H9 (cell line): ENCODE measurements around the gene SLC7A1. TPM values are rescaled to one million over a fixed set of nuclear protein-coding genes. Genes with fewer than 3 reads are reported as not detected.

ENCODE experiments used
- DNase-seq: peaks from one replicate; pipeline ENCODE4 v3.0.0-alpha.2; 2017
- H2AFZ ChIP-seq: one replicate; pipeline ENCODE4 v1.6.1; 2013; ENCODE audit warnings: mild to moderate bottlenecking, low read length, control low read depth, moderate library complexity
- H2AK5ac ChIP-seq: 2 replicates; pipeline ENCODE4 v1.6.1; 2013; ENCODE audit warnings: low read length, control low read depth, mixed read lengths; ENCODE audit not compliant: insufficient read length
- H2BK120ac ChIP-seq: one replicate; pipeline ENCODE4 v1.6.1; 2013; ENCODE audit warnings: low read depth, mild to moderate bottlenecking, low read length, control low read depth, inconsistent platforms; ENCODE audit not compliant: poor library complexity, severe bottlenecking
- H2BK12ac ChIP-seq: 2 replicates; pipeline ENCODE4 v1.6.1; 2013; ENCODE audit warnings: low read length, control low read depth, mixed read lengths, low read depth; ENCODE audit not compliant: insufficient read length
- H2BK15ac ChIP-seq: 2 replicates; pipeline ENCODE4 v1.6.1; 2013; ENCODE audit warnings: low read depth, low read length, control low read depth
- H2BK20ac ChIP-seq: one replicate; pipeline ENCODE4 v1.6.1; 2013; ENCODE audit warnings: low read depth, mild to moderate bottlenecking, low read length, control low read depth, inconsistent platforms; ENCODE audit not compliant: poor library complexity, severe bottlenecking
- H2BK5ac ChIP-seq: 2 replicates; pipeline ENCODE4 v1.6.1; 2013; ENCODE audit warnings: low read length, control low read depth, mixed read lengths; ENCODE audit not compliant: insufficient read length
- H3K14ac ChIP-seq: 2 replicates; pipeline ENCODE4 v1.6.1; 2013; ENCODE audit warnings: low read length, control low read depth; ENCODE audit not compliant: insufficient read depth
- H3K18ac ChIP-seq: 2 replicates; pipeline ENCODE4 v1.6.1; 2013; ENCODE audit warnings: low read depth, mild to moderate bottlenecking, mixed read lengths, low read length, control low read depth; ENCODE audit not compliant: insufficient read length
- H3K23ac ChIP-seq: 2 replicates; pipeline ENCODE4 v1.6.1; 2013; ENCODE audit warnings: low read length, control low read depth, mixed read lengths, low read depth; ENCODE audit not compliant: insufficient read length
- H3K23me2 ChIP-seq: 2 replicates; pipeline ENCODE4 v1.6.1; 2013; ENCODE audit warnings: low read depth, mild to moderate bottlenecking, mixed read lengths, low read length, control low read depth; ENCODE audit not compliant: insufficient read length, poor library complexity, severe bottlenecking
- H3K27ac ChIP-seq: 2 replicates; pipeline ENCODE4 v1.5.1; 2013; ENCODE audit warnings: low read length, control low read depth, mixed read lengths, low read depth; ENCODE audit not compliant: insufficient read length
- H3K27me3 ChIP-seq: 2 replicates; pipeline ENCODE4 v1.6.1; 2013; ENCODE audit warnings: low read length, control low read depth, inconsistent platforms; ENCODE audit not compliant: insufficient read depth
- H3K4ac ChIP-seq: 2 replicates; pipeline ENCODE4 v1.6.1; 2013; ENCODE audit warnings: low read depth, mild to moderate bottlenecking, control low read depth, inconsistent platforms, low read length, moderate library complexity
- H3K4me1 ChIP-seq: 2 replicates; pipeline ENCODE4 v1.6.1; 2013; ENCODE audit warnings: low read length, control low read depth, inconsistent platforms; ENCODE audit not compliant: insufficient read depth
- H3K4me2 ChIP-seq: 2 replicates; pipeline ENCODE4 v1.6.1; 2013; ENCODE audit warnings: low read length, control low read depth, mixed read lengths; ENCODE audit not compliant: insufficient read length, insufficient read depth
- H3K56ac ChIP-seq: 2 replicates; pipeline ENCODE4 v1.6.1; 2013; ENCODE audit warnings: low read depth, mild to moderate bottlenecking, mixed read lengths, low read length, control low read depth; ENCODE audit not compliant: insufficient read length
- H3K79me1 ChIP-seq: 2 replicates; pipeline ENCODE4 v1.6.1; 2013; ENCODE audit warnings: low read depth, mild to moderate bottlenecking, moderate library complexity, low read length, control low read depth, inconsistent platforms; ENCODE audit not compliant: insufficient read depth, poor library complexity, severe bottlenecking
- H3K79me2 ChIP-seq: 2 replicates; pipeline ENCODE4 v1.6.1; 2013; ENCODE audit warnings: low read length, control low read depth, inconsistent platforms; ENCODE audit not compliant: insufficient read depth
- H3K9ac ChIP-seq: 2 replicates; pipeline ENCODE4 v1.6.1; 2013; ENCODE audit warnings: low read length, control low read depth, mixed read lengths; ENCODE audit not compliant: insufficient read length; ENCODE audit errors: extremely low read depth
- H3K9me3 ChIP-seq: one replicate; pipeline ENCODE4 v1.6.1; 2013; ENCODE audit warnings: low read depth, low read length, inconsistent platforms; ENCODE audit not compliant: control insufficient read depth
- H3T11ph ChIP-seq: one replicate; pipeline ENCODE4 v1.6.1; 2013; ENCODE audit warnings: mild to moderate bottlenecking, low read length, control low read depth, inconsistent platforms
- H4K20me1 ChIP-seq: one replicate; pipeline ENCODE4 v1.6.1; 2013; ENCODE audit not compliant: control insufficient read depth, insufficient read length, insufficient read depth
- H4K5ac ChIP-seq: 2 replicates; pipeline ENCODE4 v1.6.1; 2013; ENCODE audit warnings: low read depth, mild to moderate bottlenecking, mixed read lengths, low read length, control low read depth; ENCODE audit not compliant: insufficient read length
- H4K8ac ChIP-seq: replicated peaks from 2 replicates; pipeline ENCODE4 v1.6.1; 2013; ENCODE audit warnings: low read length, control low read depth, mixed read lengths, low read depth; ENCODE audit not compliant: insufficient read length
- H4K91ac ChIP-seq: 2 replicates; pipeline ENCODE4 v1.6.1; 2013; ENCODE audit warnings: low read depth, mild to moderate bottlenecking, moderate library complexity, mixed read lengths, low read length, control low read depth; ENCODE audit not compliant: insufficient read length
- H3K27ac Mint-ChIP-seq, 3 experiments: 2 replicates in 2 of 3; 3 replicates in 1 of 3; pipeline ENCODE4 v1.8.0; 2020 to 2021; ENCODE audit warnings: mixed read lengths in 3 of 3, mild to moderate bottlenecking in 1 of 3, moderate library complexity in 1 of 3
- H3K27me3 Mint-ChIP-seq: 2 replicates; pipeline ENCODE4 v1.8.0; 2021; ENCODE audit warnings: low read depth, mild to moderate bottlenecking, moderate library complexity, mixed read lengths
- H3K36me3 Mint-ChIP-seq, 3 experiments: 2 replicates in 2 of 3; 3 replicates in 1 of 3; pipeline ENCODE4 v1.8.0; 2020 to 2021; ENCODE audit warnings: low read depth in 3 of 3, mixed read lengths in 3 of 3; ENCODE audit not compliant: insufficient read depth in 1 of 3
- H3K4me1 Mint-ChIP-seq, 2 experiments: 2 replicates each; pipeline ENCODE4 v1.8.0; 2020; ENCODE audit warnings: mixed read lengths in 2 of 2
- H3K4me3 Mint-ChIP-seq, 2 experiments: 2 replicates in 1 of 2; 3 replicates in 1 of 2; pipeline ENCODE4 v1.8.0; 2020 to 2021; ENCODE audit warnings: mild to moderate bottlenecking in 2 of 2, mixed read lengths in 2 of 2, moderate library complexity in 1 of 2
- H3K9me3 Mint-ChIP-seq, 2 experiments: 2 replicates in 1 of 2; 3 replicates in 1 of 2; pipeline ENCODE4 v1.8.0; 2020; ENCODE audit warnings: mild to moderate bottlenecking in 2 of 2, mixed read lengths in 2 of 2, moderate library complexity in 1 of 2
- CTCF ChIP-seq: fragments of 200-600 bp; sonication (generic); conservative IDR thresholded peaks from 3 replicates; pipeline ENCODE4 v1.8.0; 2021; ENCODE audit warnings: antibody characterized with exemption, mild to moderate bottlenecking
- WGBS: extraction: QIAGEN DNeasy Blood & Tissue Kit; methylation state at CpG from one replicate; pipeline ENCODE4 v1.1.7; 2013; ENCODE audit warnings: missing lambda C conversion rate, low lambda C conversion rate, mixed read lengths; ENCODE audit not compliant: insufficient read length; ENCODE audit errors: extremely low coverage; 5-methylcytosine and 5-hydroxymethylcytosine counted together
- total RNA-seq: library from RNA; stranded (reverse); gene quantifications from 2 replicates; pipeline ENCODE4 v1.2.1, GENCODE V29; 2021

Gene SLC7A1
- total RNA-seq, 1 experiment from 2014 or later: 109 TPM

- Histone ChIP-seq H2AK5ac (no peak overlapping the region), H2AFZ (no peak overlapping the region), H3K23ac (no peak overlapping the region), H4K20me1 (no peaks in the 10 kb centered on the region), H3K79me2 (no peaks in the 10 kb centered on the region), H2BK120ac (no peak overlapping the region), H3K27me3 (no peaks in the 10 kb centered on the region), H3T11ph (no peak overlapping the region), H3K9ac (no peak overlapping the region), H3K4me1 (peaks cover 11% of the 10 kb centered on the region; the same call in 1 of the 2 replicates), H2BK20ac (no peak overlapping the region), H3K27ac (no peak overlapping the region), H4K91ac (no peak overlapping the region), H4K8ac (no peak overlapping the region), H2BK5ac (no peak overlapping the region), H3K23me2 (no peaks in the 10 kb centered on the region), H2BK15ac (no peak overlapping the region), H3K79me1 (no peaks in the 10 kb centered on the region), H2BK12ac (no peak overlapping the region), H3K4ac (no peak overlapping the region), H3K18ac (no peak overlapping the region), H3K9me3 (no peaks in the 10 kb centered on the region), H3K56ac (no peak overlapping the region), H3K14ac (no peak overlapping the region), H4K5ac (no peak overlapping the region), H3K4me2 (no peak overlapping the region)
- no peaks in the 10 kb centered on the region for H3K27me3 Mint-ChIP-seq
- no peaks in the 10 kb centered on the region; a peak in 1 of 7 replicates for H3K36me3 Mint-ChIP-seq
- DNase-seq: no peak
- H3K4me1 Mint-ChIP-seq: peaks cover 38 to 41% of the 10 kb centered on the region in 2 experiments
- TF ChIP-seq CTCF: no peak
- no peaks in the 10 kb centered on the region for H3K9me3 Mint-ChIP-seq
- peak overlapping the region in 2 of 3 experiments; percentile 67 to 88; a peak in 2 of 7 replicates for H3K27ac Mint-ChIP-seq
- no peak overlapping the region for H3K4me3 Mint-ChIP-seq
- WGBS: no CpG with 5 or more reads among the region's 4 CpGs
Measured at GRCh38 chr13:29483623-29484022, 111.9 kb downstream of the SLC7A1 start.
